NCI-H2227 (cell line): Measurements from ENCODE around the gene ZC3H14.

Source experiments
- DNase-seq: peaks from one replicate; lab custom pipeline; 2025; ENCODE audit not compliant: unreplicated experiment; lab: John Stamatoyannopoulos, UW

ZC3H14 gene

GRCh38 chr14:88669346-88669745 is 106.5 kb downstream of the ZC3H14 start:
- DNase-seq: no peak
